Sigmoid colon (tissue), 3 donors: ENCODE data around the gene PROX2.

Experiments used
- POLR2A ChIP-seq, 2 donors: fragments of 450-650 bp; IDR thresholded peaks; one replicate each; pipeline ENCODE4 v1.6.1; 2016; ENCODE audit warnings: antibody characterized with exemption in 2 of 2, mild to moderate bottlenecking in 2 of 2, moderate library complexity in 2 of 2
- TF ChIP-seq, protein P1 (sequence below), 4 experiments: fragments of 450-650 bp in 3 of 4; fragments of 200-600 bp in 1 of 4; IDR thresholded peaks; one replicate each; pipeline ENCODE4 v1.5.1; 2016 to 2019; ENCODE audit warnings: antibody characterized with exemption in 4 of 4, mild to moderate bottlenecking in 3 of 4, moderate library complexity in 2 of 4

DNA sequence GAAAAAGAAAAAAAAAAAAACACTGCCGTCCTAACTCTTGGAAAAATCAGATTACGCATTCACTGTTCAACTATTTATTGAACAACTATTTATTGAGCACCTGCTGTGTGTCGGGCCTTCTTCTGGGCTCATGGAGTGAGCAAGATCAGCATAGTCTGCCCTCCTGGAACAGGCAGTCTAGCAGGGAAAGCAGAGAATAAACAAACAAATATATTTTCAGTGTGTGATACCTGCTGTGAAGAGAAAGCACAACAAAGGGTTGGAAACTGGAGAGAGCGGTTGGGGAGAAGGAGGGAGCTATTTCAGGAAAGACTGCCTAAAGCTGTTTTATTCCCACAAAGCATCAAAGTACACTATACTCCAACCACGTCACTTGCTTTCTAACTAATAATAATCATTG is 10.8 kb downstream of the PROX2 start:
- no peak for TF ChIP-seq POLR2A (IDR thresholded peaks at IDR 0.05)
- TF ChIP-seq, protein P1, sequence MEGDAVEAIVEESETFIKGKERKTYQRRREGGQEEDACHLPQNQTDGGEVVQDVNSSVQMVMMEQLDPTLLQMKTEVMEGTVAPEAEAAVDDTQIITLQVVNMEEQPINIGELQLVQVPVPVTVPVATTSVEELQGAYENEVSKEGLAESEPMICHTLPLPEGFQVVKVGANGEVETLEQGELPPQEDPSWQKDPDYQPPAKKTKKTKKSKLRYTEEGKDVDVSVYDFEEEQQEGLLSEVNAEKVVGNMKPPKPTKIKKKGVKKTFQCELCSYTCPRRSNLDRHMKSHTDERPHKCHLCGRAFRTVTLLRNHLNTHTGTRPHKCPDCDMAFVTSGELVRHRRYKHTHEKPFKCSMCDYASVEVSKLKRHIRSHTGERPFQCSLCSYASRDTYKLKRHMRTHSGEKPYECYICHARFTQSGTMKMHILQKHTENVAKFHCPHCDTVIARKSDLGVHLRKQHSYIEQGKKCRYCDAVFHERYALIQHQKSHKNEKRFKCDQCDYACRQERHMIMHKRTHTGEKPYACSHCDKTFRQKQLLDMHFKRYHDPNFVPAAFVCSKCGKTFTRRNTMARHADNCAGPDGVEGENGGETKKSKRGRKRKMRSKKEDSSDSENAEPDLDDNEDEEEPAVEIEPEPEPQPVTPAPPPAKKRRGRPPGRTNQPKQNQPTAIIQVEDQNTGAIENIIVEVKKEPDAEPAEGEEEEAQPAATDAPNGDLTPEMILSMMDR (IDR thresholded peaks at IDR 0.05) = no peak
